ENCODE data around the gene GRM5.

Gene GRM5

GRCh38 chr11:88809126-88809525, 256.7 kb downstream of the GRM5 start:
- ChIA-PET POLR2A (no interaction called here), CTCF (no interaction called here)
- DNase-seq (ENCODE audit: extremely low spot score), result no peak
- no peak for TF ChIP-seq CTCF (IDR thresholded peaks at IDR 0.05; ENCODE audit: control extremely low read depth, extremely low read depth, low read depth, missing control alignments)

- TF ChIP-seq CTCF (IDR thresholded peaks at IDR 0.05; ENCODE audit: control extremely low read depth, extremely low read depth, low read depth, missing control alignments), result no peak
- ChIA-PET POLR2A (no interaction called here), CTCF (no interaction called here)
- no peak for DNase-seq (ENCODE audit: extremely low spot score)
These were observed 258.4 kb downstream of the GRM5 start for GRCh38 chr11:88807349-88807748.

GRCh38 chr11:88806410-88806809, 259.4 kb downstream of the GRM5 start:
- no peak for DNase-seq (ENCODE audit: extremely low spot score)
- ChIA-PET CTCF (no interaction called here), POLR2A (no interaction called here)
- TF ChIP-seq CTCF (IDR thresholded peaks at IDR 0.05; ENCODE audit: control extremely low read depth, extremely low read depth, low read depth, missing control alignments), result no peak

- ChIA-PET CTCF (interaction anchor here (1.1 kb wide), 1 partner anchor 17 kb away, joined by 3 read pairs; no protein-coding TSS in a partner anchor), POLR2A (no interaction called here)
- no peak for DNase-seq (ENCODE audit: extremely low spot score)
- no peak for TF ChIP-seq CTCF (IDR thresholded peaks at IDR 0.05; ENCODE audit: control extremely low read depth, extremely low read depth, low read depth, missing control alignments)
These were observed 264.2 kb downstream of the GRM5 start for GRCh38 chr11:88801484-88802123.

- no peak for DNase-seq (ENCODE audit: extremely low spot score)
- CTCF ChIA-PET, result no interaction called here
- no peak for TF ChIP-seq CTCF (IDR thresholded peaks at IDR 0.05; ENCODE audit: control extremely low read depth, extremely low read depth, low read depth, missing control alignments)
- POLR2A ChIA-PET, result no interaction called here
These were observed 265.8 kb downstream of the GRM5 start for GRCh38 chr11:88799771-88800500.

- TF ChIP-seq CTCF (IDR thresholded peaks at IDR 0.05; ENCODE audit: control extremely low read depth, extremely low read depth, low read depth, missing control alignments), result no peak
- DNase-seq (ENCODE audit: extremely low spot score), result no peak
- ChIA-PET POLR2A (no interaction called here), CTCF (no interaction called here)
These were observed 275.6 kb downstream of the GRM5 start for GRCh38 chr11:88790182-88790581.

All from GM10248 (cell line).